ENCODE data around the gene RNF25.
"Not testable (repeated sequence)": the region's sequence is repeated elsewhere in the genome, so short reads cannot be mapped to it uniquely, and the experiment has no call there.

The RNF25 gene

DNA sequence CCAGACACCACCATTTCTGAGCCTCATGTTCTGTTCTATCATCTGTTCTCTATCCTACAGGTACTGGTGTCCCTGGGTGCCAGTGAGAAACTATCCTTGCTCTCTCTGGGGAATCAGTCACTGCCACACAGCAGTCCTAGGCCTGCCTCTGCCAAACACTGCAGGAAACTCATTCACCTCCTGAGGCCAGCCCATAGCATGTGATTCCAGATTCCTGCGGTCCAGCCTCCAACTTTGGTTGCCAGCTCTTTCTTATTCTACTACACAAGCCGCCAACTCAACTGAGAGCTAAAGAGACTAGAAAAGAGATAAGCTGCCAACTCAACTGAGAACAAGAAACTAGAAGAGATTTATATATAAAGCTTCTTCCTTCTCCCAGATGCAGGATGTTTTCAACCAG lies 30.0 kb upstream of the RNF25 start:
- peaks cover 5% of the 10 kb centered on the region for H3K27me3 ChIP-seq
- no peak overlapping the region for H3K27ac ChIP-seq
- no peaks in the 10 kb centered on the region for H3K4me1 ChIP-seq (ENCODE audit: control insufficient read depth in 1 of 2, insufficient read depth in 1 of 2, low read depth in 1 of 2, low read length in 1 of 2)
- H3K9me3 ChIP-seq: no peaks in the 10 kb centered on the region
- H3K36me3 ChIP-seq: no peaks in the 10 kb centered on the region
- TF ChIP-seq, protein P1, sequence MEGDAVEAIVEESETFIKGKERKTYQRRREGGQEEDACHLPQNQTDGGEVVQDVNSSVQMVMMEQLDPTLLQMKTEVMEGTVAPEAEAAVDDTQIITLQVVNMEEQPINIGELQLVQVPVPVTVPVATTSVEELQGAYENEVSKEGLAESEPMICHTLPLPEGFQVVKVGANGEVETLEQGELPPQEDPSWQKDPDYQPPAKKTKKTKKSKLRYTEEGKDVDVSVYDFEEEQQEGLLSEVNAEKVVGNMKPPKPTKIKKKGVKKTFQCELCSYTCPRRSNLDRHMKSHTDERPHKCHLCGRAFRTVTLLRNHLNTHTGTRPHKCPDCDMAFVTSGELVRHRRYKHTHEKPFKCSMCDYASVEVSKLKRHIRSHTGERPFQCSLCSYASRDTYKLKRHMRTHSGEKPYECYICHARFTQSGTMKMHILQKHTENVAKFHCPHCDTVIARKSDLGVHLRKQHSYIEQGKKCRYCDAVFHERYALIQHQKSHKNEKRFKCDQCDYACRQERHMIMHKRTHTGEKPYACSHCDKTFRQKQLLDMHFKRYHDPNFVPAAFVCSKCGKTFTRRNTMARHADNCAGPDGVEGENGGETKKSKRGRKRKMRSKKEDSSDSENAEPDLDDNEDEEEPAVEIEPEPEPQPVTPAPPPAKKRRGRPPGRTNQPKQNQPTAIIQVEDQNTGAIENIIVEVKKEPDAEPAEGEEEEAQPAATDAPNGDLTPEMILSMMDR (IDR thresholded peaks at IDR 0.05): no peak
- H3K4me3 ChIP-seq (ENCODE audit: low read depth in 1 of 2, low read length in 1 of 2): no peak overlapping the region

DNA sequence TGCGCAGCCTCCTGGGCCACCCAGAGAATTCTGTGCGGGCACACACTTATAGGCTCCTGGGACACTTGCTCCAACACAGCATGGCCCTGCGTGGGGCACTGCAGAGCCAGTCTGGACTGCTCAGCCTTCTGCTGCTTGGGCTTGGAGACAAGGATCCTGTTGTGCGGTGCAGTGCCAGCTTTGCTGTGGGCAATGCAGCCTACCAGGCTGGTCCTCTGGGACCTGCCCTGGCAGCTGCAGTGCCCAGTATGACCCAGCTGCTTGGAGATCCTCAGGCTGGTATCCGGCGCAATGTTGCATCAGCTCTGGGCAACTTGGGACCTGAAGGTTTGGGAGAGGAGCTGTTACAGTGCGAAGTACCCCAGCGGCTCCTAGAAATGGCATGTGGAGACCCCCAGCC lies 27.1 kb upstream of the RNF25 start:
- no peaks in the 10 kb centered on the region for H3K9me3 ChIP-seq
- no peaks in the 10 kb centered on the region for H3K36me3 ChIP-seq
- H3K4me3 ChIP-seq (ENCODE audit: low read depth in 1 of 2, low read length in 1 of 2): no peak overlapping the region
- H3K27ac ChIP-seq: no peak overlapping the region
- TF ChIP-seq, protein P1 (IDR thresholded peaks at IDR 0.05): no peak
- no peaks in the 10 kb centered on the region for H3K27me3 ChIP-seq
- no peaks in the 10 kb centered on the region for H3K4me1 ChIP-seq (ENCODE audit: control insufficient read depth in 1 of 2, insufficient read depth in 1 of 2, low read depth in 1 of 2, low read length in 1 of 2)

DNA sequence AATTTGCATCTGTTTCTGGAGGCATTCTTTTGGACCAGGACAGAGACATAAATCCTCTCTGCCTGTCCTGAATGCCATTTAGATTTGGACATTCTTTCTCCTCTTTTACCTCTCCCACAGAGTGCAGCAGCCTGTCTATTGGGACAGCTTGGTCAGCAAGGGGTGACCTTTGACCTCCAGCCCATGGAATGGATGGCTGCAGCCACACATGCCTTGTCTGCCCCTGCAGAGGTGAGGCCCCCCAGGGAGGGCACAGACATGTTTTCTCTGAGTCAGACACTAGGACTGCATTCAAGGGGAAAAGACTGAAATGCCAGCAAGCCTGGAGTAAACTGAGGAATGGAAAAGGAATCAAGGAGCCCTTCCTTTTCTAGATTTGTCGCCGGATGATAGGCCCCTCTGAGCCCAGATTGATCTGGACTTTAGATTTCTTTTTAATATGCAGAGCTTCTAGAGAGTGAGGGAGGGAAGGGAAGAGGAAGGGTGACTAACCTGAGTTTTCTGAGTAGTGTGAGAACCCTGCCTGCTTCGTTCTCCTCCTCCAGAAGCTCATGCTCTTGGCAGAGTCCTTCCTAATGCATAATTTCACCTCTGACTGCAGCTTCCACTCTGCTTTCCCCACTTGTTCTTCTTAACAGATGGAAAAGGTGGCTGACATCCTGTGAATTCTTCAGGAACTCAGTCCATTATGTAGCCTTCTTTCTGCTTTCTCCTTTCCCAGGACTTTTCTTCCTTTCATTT lies 22.8 kb upstream of the RNF25 start:
- Histone ChIP-seq H3K27ac (no peak overlapping the region), H3K4me3 (ENCODE audit: low read depth in 1 of 2, low read length in 1 of 2) (no peak overlapping the region), H3K36me3 (no peaks in the 10 kb centered on the region), H3K27me3 (no peaks in the 10 kb centered on the region), H3K4me1 (ENCODE audit: control insufficient read depth in 1 of 2, insufficient read depth in 1 of 2, low read depth in 1 of 2, low read length in 1 of 2) (no peaks in the 10 kb centered on the region), H3K9me3 (no peaks in the 10 kb centered on the region)
- TF ChIP-seq, protein P1 (IDR thresholded peaks at IDR 0.05): no peak

DNA sequence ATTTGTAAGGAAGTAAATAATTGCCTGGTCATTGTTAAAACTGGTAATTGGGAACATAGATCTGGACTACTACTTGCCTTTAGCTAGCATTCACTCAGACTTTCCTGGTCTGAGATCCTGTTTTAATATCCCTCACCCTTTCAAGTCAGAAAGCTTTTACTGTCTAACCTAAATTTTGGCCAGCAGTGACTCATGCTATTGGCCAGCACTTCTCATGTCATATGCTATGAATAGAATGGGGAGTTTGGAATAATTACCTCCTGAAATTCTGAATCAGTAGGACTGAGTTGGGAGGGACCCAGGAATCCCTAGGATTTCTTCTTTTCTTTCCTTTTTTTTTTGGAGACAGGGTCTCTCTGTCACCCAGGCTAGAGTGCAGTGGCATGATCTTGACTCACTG lies 19.4 kb upstream of the RNF25 start:
- no peaks in the 10 kb centered on the region for H3K4me1 ChIP-seq (ENCODE audit: control insufficient read depth in 1 of 2, insufficient read depth in 1 of 2, low read depth in 1 of 2, low read length in 1 of 2)
- H3K9me3 ChIP-seq: no peaks in the 10 kb centered on the region
- H3K36me3 ChIP-seq: no peaks in the 10 kb centered on the region
- H3K27ac ChIP-seq: no peak overlapping the region
- no peak overlapping the region for H3K4me3 ChIP-seq (ENCODE audit: low read depth in 1 of 2, low read length in 1 of 2)
- H3K27me3 ChIP-seq: no peaks in the 10 kb centered on the region
- TF ChIP-seq, protein P1 (IDR thresholded peaks at IDR 0.05): no peak

DNA sequence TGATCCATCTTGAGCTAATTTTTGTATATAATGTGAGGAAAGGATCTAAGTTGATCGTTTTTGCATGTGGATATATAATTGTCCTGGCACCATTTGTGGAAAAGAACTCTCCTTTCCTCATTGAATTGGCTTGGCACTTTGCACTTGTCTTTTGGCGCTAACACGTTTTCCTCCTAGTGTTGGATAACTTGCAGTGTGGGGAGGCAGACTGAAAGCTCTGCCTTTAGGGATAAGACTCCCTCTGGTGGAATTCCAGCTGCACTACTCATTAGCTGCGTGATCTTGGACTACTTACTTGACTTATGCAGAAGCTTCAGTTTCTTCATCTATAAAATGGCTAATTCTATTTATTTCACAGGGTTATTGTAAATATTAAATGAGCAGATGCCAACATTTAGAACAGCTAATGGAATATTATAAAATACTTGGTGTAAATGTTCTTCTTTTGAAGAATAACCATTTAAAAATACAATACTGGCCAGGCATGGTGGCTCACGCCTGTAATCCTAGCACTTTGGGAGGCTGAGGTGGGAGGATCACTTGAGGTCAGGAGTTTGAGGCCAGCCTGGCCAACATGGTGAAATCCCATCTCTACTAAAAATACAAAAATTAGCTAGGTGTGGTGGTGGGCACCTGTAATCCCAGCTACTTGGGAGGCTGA lies 15.7 kb upstream of the RNF25 start:
- H3K4me1 ChIP-seq (ENCODE audit: control insufficient read depth in 1 of 2, insufficient read depth in 1 of 2, low read depth in 1 of 2, low read length in 1 of 2); H3K27me3 ChIP-seq; H3K27ac ChIP-seq; H3K9me3 ChIP-seq; H3K36me3 ChIP-seq; H3K4me3 ChIP-seq (ENCODE audit: low read depth in 1 of 2, low read length in 1 of 2): not testable (repeated sequence)

DNA sequence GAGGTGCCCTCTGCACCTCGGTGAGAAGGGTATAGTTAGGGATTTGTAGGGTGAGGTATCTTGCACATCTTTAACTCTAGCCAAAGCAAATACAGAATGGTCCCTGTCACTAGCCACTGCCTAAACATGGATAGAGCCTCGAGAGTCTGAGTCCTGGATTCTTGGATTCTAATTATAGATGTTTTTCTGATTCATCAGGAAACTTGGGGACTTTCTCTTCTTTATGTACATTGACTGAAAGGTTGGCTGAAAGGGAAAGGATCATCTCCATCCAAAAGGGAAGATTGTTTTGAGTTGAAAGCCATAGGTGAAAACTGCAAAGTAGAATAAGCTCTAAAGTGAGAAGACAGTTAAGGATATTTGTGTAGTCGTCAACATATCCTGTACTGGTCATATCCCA lies 8.3 kb upstream of the RNF25 start:
- no peaks in the 10 kb centered on the region for H3K4me1 ChIP-seq (ENCODE audit: control insufficient read depth in 1 of 2, insufficient read depth in 1 of 2, low read depth in 1 of 2, low read length in 1 of 2)
- H3K27ac ChIP-seq: no peak overlapping the region
- no peak overlapping the region for H3K4me3 ChIP-seq (ENCODE audit: low read depth in 1 of 2, low read length in 1 of 2)
- no peaks in the 10 kb centered on the region for H3K36me3 ChIP-seq
- H3K9me3 ChIP-seq: no peaks in the 10 kb centered on the region
- no peaks in the 10 kb centered on the region for H3K27me3 ChIP-seq
- TF ChIP-seq, protein P1 (IDR thresholded peaks at IDR 0.05): no peak
